Esophagus squamous epithelium (tissue), 5 donors: Measurements from ENCODE around the gene HNF1B. TPM values are rescaled to one million over a fixed set of nuclear protein-coding genes. Genes with fewer than 3 reads are reported as not detected.

ENCODE experiments used
- DNase-seq: peaks from one replicate; lab custom pipeline; 2025; lab: John Stamatoyannopoulos, UW
- H3K27ac ChIP-seq, 4 donors: fragments of 200-600 bp; sonication (generic); one replicate each; pipeline ENCODE4 v1.5.1; 2016 to 2019; ENCODE audit warnings: mild to moderate bottlenecking in 1 of 4
- H3K27me3 ChIP-seq, 4 donors: fragments of 200-600 bp; sonication (generic); 1 replicate in 3 of 4; 2 replicates in 1 of 4; pipeline versions ENCODE4 v1.5.1 to v1.6.0; 2017 to 2021; ENCODE audit warnings: antibody characterized with exemption in 1 of 4
- H3K36me3 ChIP-seq, 3 donors: fragments of 200-600 bp; sonication (generic); one replicate each; pipeline ENCODE4 v1.5.1; 2016 to 2019
- H3K4me1 ChIP-seq, 3 donors: fragments of 200-600 bp; sonication (generic); one replicate each; pipeline ENCODE4 v1.5.1; 2017 to 2019
- H3K4me3 ChIP-seq, 4 donors: fragments of 200-600 bp; sonication (generic); 1 replicate in 3 of 4; 2 replicates in 1 of 4; pipeline ENCODE4 v1.5.1; 2016 to 2019; ENCODE audit warnings: mild to moderate bottlenecking in 2 of 4, moderate library complexity in 1 of 4
- H3K9me3 ChIP-seq, 3 donors: fragments of 200-600 bp; sonication (generic); one replicate each; pipeline ENCODE4 v1.5.1; 2016 to 2019
- POLR2A ChIP-seq, 4 donors: fragments of 450-650 bp; IDR thresholded peaks; one replicate each; pipeline ENCODE4 v1.6.1; 2017; ENCODE audit warnings: antibody characterized with exemption in 4 of 4, mild to moderate bottlenecking in 4 of 4, moderate library complexity in 3 of 4
- WGBS, 2 donors: methylation state at CpG; one replicate each; pipeline ENCODE4 v1.1.5; 2018; 5-methylcytosine and 5-hydroxymethylcytosine counted together
- intact Hi-C: fragments of 100-400 bp; cut with DNase I; formaldehyde crosslinking; loops from one replicate; pipeline ENCODE4 v1.15.0; 2022
- total RNA-seq, 4 donors: library from RNA; depleted of rRNA; stranded (reverse); fragments of >200 nt; gene quantifications; one replicate each; pipeline ENCODE4 v1.1.0, GENCODE V29; 2016
- TF ChIP-seq, protein P1 (sequence below), 6 experiments: fragments of 450-650 bp in 4 of 6; fragments of 200-600 bp in 2 of 6; sonication (generic) in 2 of 6; IDR thresholded peaks; one replicate each; pipeline ENCODE4 v1.5.1; 2016 to 2019; ENCODE audit warnings: antibody characterized with exemption in 6 of 6, mild to moderate bottlenecking in 4 of 6, moderate library complexity in 4 of 6
- donor health status: DM: yes; HTN: yes; CAD: no.

HNF1B gene, protein sequence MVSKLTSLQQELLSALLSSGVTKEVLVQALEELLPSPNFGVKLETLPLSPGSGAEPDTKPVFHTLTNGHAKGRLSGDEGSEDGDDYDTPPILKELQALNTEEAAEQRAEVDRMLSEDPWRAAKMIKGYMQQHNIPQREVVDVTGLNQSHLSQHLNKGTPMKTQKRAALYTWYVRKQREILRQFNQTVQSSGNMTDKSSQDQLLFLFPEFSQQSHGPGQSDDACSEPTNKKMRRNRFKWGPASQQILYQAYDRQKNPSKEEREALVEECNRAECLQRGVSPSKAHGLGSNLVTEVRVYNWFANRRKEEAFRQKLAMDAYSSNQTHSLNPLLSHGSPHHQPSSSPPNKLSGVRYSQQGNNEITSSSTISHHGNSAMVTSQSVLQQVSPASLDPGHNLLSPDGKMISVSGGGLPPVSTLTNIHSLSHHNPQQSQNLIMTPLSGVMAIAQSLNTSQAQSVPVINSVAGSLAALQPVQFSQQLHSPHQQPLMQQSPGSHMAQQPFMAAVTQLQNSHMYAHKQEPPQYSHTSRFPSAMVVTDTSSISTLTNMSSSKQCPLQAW
- not detected for total RNA-seq

DNA sequence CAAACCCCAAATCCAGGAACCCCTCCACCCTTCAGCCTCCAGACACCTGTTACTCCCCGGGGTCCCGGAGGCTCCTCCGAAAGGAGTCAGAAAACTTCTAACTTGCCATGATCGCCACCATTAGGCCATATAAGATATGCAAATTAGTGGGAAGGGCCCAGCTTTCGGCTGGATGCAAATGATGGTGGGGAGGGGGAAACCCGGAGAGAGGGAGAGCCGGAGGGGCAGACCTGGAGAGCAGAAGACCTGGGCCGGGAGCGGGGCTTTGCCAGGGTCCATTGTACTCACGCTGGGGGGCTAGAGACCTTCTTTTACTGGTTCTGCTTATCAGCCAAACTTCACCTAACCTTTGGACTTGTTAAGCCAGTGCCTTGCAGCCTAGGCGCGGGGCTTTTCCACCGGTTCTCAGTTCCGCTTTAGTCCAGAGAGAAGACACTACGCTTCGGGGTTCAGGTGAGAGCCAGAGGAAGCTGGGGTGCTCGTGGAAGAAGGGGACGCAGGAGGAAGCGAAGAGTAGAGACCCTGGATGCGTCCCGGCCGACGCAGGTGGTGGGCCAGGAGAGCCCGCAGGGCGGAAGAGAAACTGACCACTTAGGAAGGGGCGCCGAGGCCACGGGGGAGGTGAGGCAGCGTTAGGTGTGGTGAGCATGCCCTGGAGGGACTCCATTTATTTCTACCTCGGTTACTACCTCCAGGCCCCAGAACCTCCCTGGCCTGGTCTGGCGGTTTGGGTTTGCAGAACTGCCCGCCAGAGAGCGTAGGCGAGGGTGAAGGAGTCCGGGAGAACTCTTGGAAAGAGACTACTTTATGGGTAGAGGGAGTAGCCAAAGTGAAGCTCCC, at the start of gene HNF1B:
TSS of gene HNF1B (minus strand) at position 99 of the 840 bp plus-strand sequence. CDS start 175 bp downstream, outside the sequence.
- Histone ChIP-seq H3K9me3 (no peaks in the 10 kb centered on the region), H3K27me3 (peaks cover 26 to 100% (median 42%) of the 10 kb centered on the region in 4 donors), H3K4me1 (peaks cover 27 to 40% (median 30%) of the 10 kb centered on the region in 3 donors), H3K27ac (no peak within 1 kb of the TSS), H3K36me3 (no peaks in the 10 kb centered on the region), H3K4me3 (peak within 1 kb of the TSS in 2 of 4 donors; percentile 41 to 56)
- DNase-seq: no peak
- intact Hi-C loops: no loop called here
- TF ChIP-seq POLR2A (IDR thresholded peaks at IDR 0.05): no peak
- TF ChIP-seq, protein P1, sequence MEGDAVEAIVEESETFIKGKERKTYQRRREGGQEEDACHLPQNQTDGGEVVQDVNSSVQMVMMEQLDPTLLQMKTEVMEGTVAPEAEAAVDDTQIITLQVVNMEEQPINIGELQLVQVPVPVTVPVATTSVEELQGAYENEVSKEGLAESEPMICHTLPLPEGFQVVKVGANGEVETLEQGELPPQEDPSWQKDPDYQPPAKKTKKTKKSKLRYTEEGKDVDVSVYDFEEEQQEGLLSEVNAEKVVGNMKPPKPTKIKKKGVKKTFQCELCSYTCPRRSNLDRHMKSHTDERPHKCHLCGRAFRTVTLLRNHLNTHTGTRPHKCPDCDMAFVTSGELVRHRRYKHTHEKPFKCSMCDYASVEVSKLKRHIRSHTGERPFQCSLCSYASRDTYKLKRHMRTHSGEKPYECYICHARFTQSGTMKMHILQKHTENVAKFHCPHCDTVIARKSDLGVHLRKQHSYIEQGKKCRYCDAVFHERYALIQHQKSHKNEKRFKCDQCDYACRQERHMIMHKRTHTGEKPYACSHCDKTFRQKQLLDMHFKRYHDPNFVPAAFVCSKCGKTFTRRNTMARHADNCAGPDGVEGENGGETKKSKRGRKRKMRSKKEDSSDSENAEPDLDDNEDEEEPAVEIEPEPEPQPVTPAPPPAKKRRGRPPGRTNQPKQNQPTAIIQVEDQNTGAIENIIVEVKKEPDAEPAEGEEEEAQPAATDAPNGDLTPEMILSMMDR (IDR thresholded peaks at IDR 0.05): no peak
- WGBS, 2 donors: 14 to 24% methylated on average over 28 to 30 of the region's 35 CpGs

GRCh38 chr17:37792787-37793186, 47.9 kb upstream of the HNF1B start:
- no peak for TF ChIP-seq POLR2A (IDR thresholded peaks at IDR 0.05)
- TF ChIP-seq, protein P1 (IDR thresholded peaks at IDR 0.05): no peak

GRCh38 chr17:37791447-37792399, 46.9 kb upstream of the HNF1B start:
- Histone ChIP-seq H3K4me1 (no peaks in the 10 kb centered on the region), H3K4me3 (no peak overlapping the region), H3K27ac (no peak overlapping the region), H3K9me3 (no peaks in the 10 kb centered on the region), H3K27me3 (peaks cover 0 to 85% (median 0%) of the 10 kb centered on the region in 4 donors), H3K36me3 (no peaks in the 10 kb centered on the region)
- TF ChIP-seq POLR2A (IDR thresholded peaks at IDR 0.05): no peak
- TF ChIP-seq, protein P1 (IDR thresholded peaks at IDR 0.05): peak in 5 of 6 experiments; percentile 19 to 55 (median 33)
- intact Hi-C loops: no loop called here
- 65 to 68% methylated on average over 18 to 19 of the region's 19 CpGs for WGBS, 2 donors
- no peak for DNase-seq

More at GRCh38 chr17:37792787-37793186, 47.9 kb upstream of the HNF1B start:
- Histone ChIP-seq H3K27me3 (peaks cover 0 to 82% (median 0%) of the 10 kb centered on the region in 4 donors), H3K4me1 (no peaks in the 10 kb centered on the region), H3K4me3 (no peak overlapping the region), H3K27ac (no peak overlapping the region), H3K9me3 (no peaks in the 10 kb centered on the region), H3K36me3 (no peaks in the 10 kb centered on the region)
- no peak for DNase-seq
- 48 to 67% methylated on average over 2 of the region's 2 CpGs for WGBS, 2 donors
- intact Hi-C loops: no loop called here

DNA sequence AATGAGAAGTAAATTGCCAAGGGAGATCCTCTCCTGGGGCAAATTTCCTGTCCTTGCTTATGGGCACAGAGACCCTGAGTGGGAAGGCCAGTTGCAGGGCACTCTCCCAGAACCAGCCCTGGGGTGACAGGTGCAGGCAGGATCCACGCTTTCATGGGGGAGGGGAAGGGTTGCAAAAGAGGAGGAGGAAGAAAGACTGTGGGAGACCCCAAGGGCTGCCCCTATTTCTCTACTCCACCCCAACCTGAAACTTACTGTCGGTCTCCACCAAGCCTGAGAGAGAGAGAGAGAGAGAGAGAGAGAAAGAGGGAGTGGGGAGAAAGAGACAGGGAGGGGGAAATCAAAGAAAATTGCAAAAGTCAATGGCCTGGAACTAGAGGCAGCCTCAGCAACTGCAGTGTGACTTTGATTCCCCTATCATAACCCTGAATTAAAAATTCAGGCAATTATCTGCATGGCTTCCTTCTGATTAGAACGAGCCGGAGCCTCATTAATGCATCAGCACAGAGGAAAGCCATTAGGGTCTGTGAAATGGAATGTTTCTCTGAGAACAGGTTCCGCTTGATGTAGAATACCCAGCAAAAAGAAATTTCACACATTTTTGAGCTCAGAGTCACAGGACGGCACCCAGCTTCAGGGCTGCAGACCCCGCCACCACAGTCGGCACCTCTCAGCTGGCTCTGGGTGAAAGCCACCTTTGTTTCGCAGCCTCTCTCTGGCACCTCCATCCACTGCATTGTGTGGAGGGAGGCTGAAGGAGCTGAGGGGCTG, 45.1 kb upstream of the HNF1B start:
- Histone ChIP-seq H3K4me3 (no peak overlapping the region), H3K27me3 (peaks cover 0 to 78% (median 0%) of the 10 kb centered on the region in 4 donors), H3K27ac (no peak overlapping the region), H3K36me3 (no peaks in the 10 kb centered on the region), H3K9me3 (no peaks in the 10 kb centered on the region), H3K4me1 (no peaks in the 10 kb centered on the region)
- no peak for DNase-seq
- 62 to 83% methylated on average over 4 to 6 of the region's 9 CpGs for WGBS, 2 donors
- no peak for TF ChIP-seq POLR2A (IDR thresholded peaks at IDR 0.05)
- TF ChIP-seq, protein P1 (IDR thresholded peaks at IDR 0.05): no peak
- intact Hi-C loops: no loop called here
